K562 (cell line): ENCODE data around the gene RFNG. TPM values are rescaled to one million over a fixed set of nuclear protein-coding genes. Genes with fewer than 3 reads are reported as not detected.

Experiments used
- ATAC-seq: fragments of 200-7000 bp; cut with Tn5 transposase; 3 replicates; pipeline ENCODE4 v1.9.1; 2020; ENCODE audit warnings: moderate library complexity
- BruUV-seq: library from RNA; stranded (reverse); fragments of 400-500 nt; replicated peaks from 2 replicates; lab custom pipeline; 2021; lab: Mats Ljungman, UMichigan
- CTCF ChIA-PET: fragments of 300-600 bp; formaldehyde crosslinking; extraction: SDS; loops from one replicate; lab custom pipeline; 2021; ENCODE audit warnings: low intra/inter-chr PET ratio; lab: Yijun Ruan, JAX
- POLR2A ChIA-PET: fragments of 300-600, 350-650 bp; sonication (Branson Sonifier 250); formaldehyde crosslinking; extraction: SDS; loops from one replicate; lab custom pipeline; 2021; ENCODE audit warnings: antibody characterized with exemption, inconsistent platforms; lab: Yijun Ruan, JAX
- DNase-seq, 4 experiments: peaks; one replicate each; pipeline versions ENCODE4 v3.0.0 to v3.0.0-alpha.2; 2011 to 2018; ENCODE audit warnings: low spot score in 3 of 4, mixed read lengths in 3 of 4; ENCODE audit errors: extremely low read depth in 1 of 4
- FAIRE-seq: peaks from 2 replicates; lab custom pipeline; 2011; peaks lifted over from hg19 to GRCh38; lab: Jason Lieb, UNC
- H2AFZ ChIP-seq: 2 replicates; pipeline ENCODE4 v1.6.0; 2011; ENCODE audit warnings: low read depth, low read length, control low read depth, inconsistent platforms
- H3K27ac ChIP-seq: fragments of 200-600 bp; 3 replicates; pipeline ENCODE4 v1.8.0; 2011; ENCODE audit warnings: low read depth, mild to moderate bottlenecking, control low read depth, inconsistent platforms, low read length, moderate library complexity, mixed read lengths; ENCODE audit errors: extremely low read depth
- H3K27me3 ChIP-seq, 2 experiments: fragments of 300-600 bp in 1 of 2; 2 replicates in 1 of 2; 3 replicates in 1 of 2; pipeline versions ENCODE4 v1.6.0 to v1.8.0; 2011; ENCODE audit warnings: inconsistent platforms in 2 of 2, low read length in 2 of 2, mild to moderate bottlenecking in 1 of 2, mixed read lengths in 1 of 2, moderate library complexity in 1 of 2; ENCODE audit not compliant: control insufficient read depth in 2 of 2, insufficient read depth in 2 of 2
- H3K36me3 ChIP-seq: fragments of 300-600 bp; 3 replicates; pipeline ENCODE4 v1.8.0; 2011; ENCODE audit warnings: mild to moderate bottlenecking, low read length, inconsistent platforms; ENCODE audit not compliant: control insufficient read depth, insufficient read depth
- H3K4me1 ChIP-seq, 2 experiments: fragments of 200-600 bp in 1 of 2; replicated peaks in 1 of 2; 2 replicates in 1 of 2; 3 replicates in 1 of 2; pipeline versions ENCODE4 v1.5.1 to v1.8.0; 2011; ENCODE audit warnings: inconsistent platforms in 2 of 2, low read length in 2 of 2, mild to moderate bottlenecking in 1 of 2, mixed read lengths in 1 of 2, moderate library complexity in 1 of 2; ENCODE audit not compliant: control insufficient read depth in 2 of 2, insufficient read depth in 2 of 2
- H3K4me2 ChIP-seq: 2 replicates; pipeline ENCODE4 v1.6.1; 2011; ENCODE audit warnings: low read length, control low read depth, inconsistent platforms, mixed read lengths; ENCODE audit not compliant: insufficient read depth
- H3K4me3 ChIP-seq: fragments of 200-600 bp; sonication (generic), shearing (Covaris generic); 2 replicates; pipeline ENCODE4 v1.5.1; 2016; ENCODE audit warnings: control low read depth, inconsistent platforms
- H3K79me2 ChIP-seq: fragments of 200-600 bp; 3 replicates; pipeline ENCODE4 v1.8.0; 2011; ENCODE audit warnings: low read length, inconsistent platforms; ENCODE audit not compliant: control insufficient read depth, insufficient read depth
- H3K9ac ChIP-seq, 2 experiments: 2 replicates each; pipeline versions ENCODE4 v1.6.0 to v1.6.1; 2011; ENCODE audit warnings: low read depth in 2 of 2, low read length in 2 of 2, control low read depth in 1 of 2, inconsistent platforms in 1 of 2, mild to moderate bottlenecking in 1 of 2, mixed read lengths in 1 of 2; ENCODE audit not compliant: insufficient read depth in 1 of 2
- H3K9me1 ChIP-seq: one replicate; pipeline ENCODE4 v1.6.0; 2011; ENCODE audit warnings: inconsistent platforms, mild to moderate bottlenecking, low read length, moderate library complexity; ENCODE audit not compliant: control insufficient read depth, insufficient read depth
- H3K9me3 ChIP-seq: replicated peaks from 2 replicates; pipeline ENCODE4 v1.5.1; 2011; ENCODE audit warnings: low read depth, low read length, inconsistent platforms; ENCODE audit not compliant: control insufficient read depth, insufficient read depth
- H4K20me1 ChIP-seq: replicated peaks from 2 replicates; pipeline ENCODE4 v1.6.1; 2011; ENCODE audit warnings: low read length, inconsistent platforms, mixed read lengths; ENCODE audit not compliant: control insufficient read depth, insufficient read depth
- CREB1 ChIP-seq, 2 experiments: sonication (generic) in 1 of 2; formaldehyde crosslinking in 1 of 2; IDR thresholded peaks; 2 replicates each; pipeline versions ENCODE4 v1.6.1 to v1.8.0; 2012 to 2022; ENCODE audit warnings: inconsistent platforms in 1 of 2, mild to moderate bottlenecking in 1 of 2, missing genetic modification reagents in 1 of 2, moderate library complexity in 1 of 2
- CREM ChIP-seq: IDR thresholded peaks from 2 replicates; pipeline ENCODE4 v1.6.1; 2014; ENCODE audit warnings: antibody characterized with exemption, low read depth
- CXXC5 ChIP-seq: fragments of 250-450 bp; sonication (Bioruptor Pico); IDR thresholded peaks from 2 replicates; pipeline ENCODE4 v1.8.0; 2022; ENCODE audit warnings: inconsistent platforms, mild to moderate bottlenecking, moderate library complexity
- ETV5 ChIP-seq: sonication (generic); formaldehyde crosslinking; IDR thresholded peaks from 2 replicates; pipeline ENCODE4 v1.4.0; 2020; ENCODE audit warnings: low read depth, mild to moderate bottlenecking, missing genetic modification reagents
- HMG20B ChIP-seq: fragments of 250-450 bp; sonication (Bioruptor Pico); IDR thresholded peaks from 2 replicates; pipeline ENCODE4 v1.5.0; 2021; ENCODE audit warnings: mild to moderate bottlenecking
- KHSRP ChIP-seq: fragments of 450-650 bp; IDR thresholded peaks from 2 replicates; pipeline ENCODE4 v1.6.1; 2017
- KLF16 ChIP-seq: IDR thresholded peaks from 2 replicates; pipeline ENCODE4 v1.6.1; 2016; ENCODE audit warnings: antibody characterized with exemption
- MAFF ChIP-seq: IDR thresholded peaks from 2 replicates; pipeline ENCODE4 v1.6.1; 2012; ENCODE audit warnings: low read length, improper control_type of control experiment
- MIER1 ChIP-seq: fragments of 450-650 bp; IDR thresholded peaks from 2 replicates; pipeline ENCODE4 v1.6.1; 2016; ENCODE audit warnings: antibody characterized with exemption, mild to moderate bottlenecking, low read depth
- NFYB ChIP-seq: IDR thresholded peaks from 2 replicates; pipeline ENCODE4 v1.6.1; 2011; ENCODE audit warnings: mild to moderate bottlenecking, moderate library complexity; ENCODE audit not compliant: insufficient read length; ENCODE audit errors: extremely low read depth
- POLR2G ChIP-seq: fragments of 200-400 bp; formaldehyde crosslinking; IDR thresholded peaks from 2 replicates; pipeline ENCODE4 v1.6.1; 2017; ENCODE audit warnings: low read depth, mild to moderate bottlenecking, antibody characterized with exemption, low read length, moderate library complexity
- RBFOX2 ChIP-seq: fragments of 200-400 bp; formaldehyde crosslinking; IDR thresholded peaks from 2 replicates; pipeline ENCODE4 v1.6.1; 2017; ENCODE audit warnings: low read depth, mild to moderate bottlenecking, low read length, moderate library complexity
- STAG1 ChIP-seq: sonication (generic); formaldehyde crosslinking; IDR thresholded peaks from 2 replicates; pipeline ENCODE4 v1.5.0; 2020; ENCODE audit warnings: missing genetic modification reagents, borderline replicate concordance
- ZFX ChIP-seq: sonication (generic); formaldehyde crosslinking; IDR thresholded peaks from 2 replicates; pipeline ENCODE4 v1.8.0; 2022; ENCODE audit warnings: mild to moderate bottlenecking, missing genetic modification reagents, moderate library complexity
- WGBS: fragments of 100-300 bp; shearing (Covaris generic); methylation state at CpG from one replicate; pipeline ENCODE4 v1.1.6; 2016; ENCODE audit warnings: low coverage, mixed read lengths; ENCODE audit not compliant: insufficient coverage; ENCODE audit errors: missing lambda C conversion rate; 5-methylcytosine and 5-hydroxymethylcytosine counted together
- in situ Hi-C: fragments of 300-500 bp; cut with MboI; formaldehyde crosslinking; loops from 4 replicates; pipeline ENCODE4 v1.15.0; 2018; ENCODE audit warnings: inconsistent platforms, mixed read lengths
- intact Hi-C: fragments of 100-400 bp; cut with micrococcal nuclease; formaldehyde crosslinking; loops from 2 replicates; pipeline ENCODE4 v1.14.2; 2022
- polyA plus RNA-seq, 8 experiments: library from polyadenylated mRNA; depleted of rRNA in 4 of 8; stranded (reverse) in 5 of 8; unstranded in 3 of 8; fragments of >200 nt; fragmentation: Nextera tagmentation in 2 of 8; fragmentation: Illumina TruSeq in 1 of 8; extraction: Ambion mirVana in 2 of 8; extraction: Trizol in 1 of 8; gene quantifications; 2 replicates each; pipeline versions ENCODE4 v1.2.1 to v1.2.3, GENCODE V29; 2011 to 2014; ENCODE audit warnings: inconsistent platforms in 1 of 8, missing spikeins in 1 of 8
- total RNA-seq, 7 experiments: library from RNA; depleted of rRNA in 6 of 7; stranded (reverse); fragments of >200 nt in 6 of 7; fragmentation: Illumina TruSeq in 2 of 7; extraction: Trizol in 2 of 7; gene quantifications; 2 replicates each; pipeline versions ENCODE4 v1.2.1 to v1.2.3, GENCODE V29; 2011 to 2021; ENCODE audit warnings: low replicate concordance in 1 of 7
- TF ChIP-seq, protein P1 (sequence below): fragments of 150-350 bp; conservative IDR thresholded peaks from 2 replicates; pipeline ENCODE4 v1.6.1; 2014; ENCODE audit warnings: low read length
- TF ChIP-seq, protein P2 (sequence below), 2 experiments: fragments of 450-650 bp in 1 of 2; sonication (generic) in 1 of 2; formaldehyde crosslinking; conservative IDR thresholded peaks; 2 replicates each; pipeline versions ENCODE4 v1.4.0 to v1.8.1; 2020 to 2022; ENCODE audit warnings: mild to moderate bottlenecking in 1 of 2, missing genetic modification reagents in 1 of 2

RFNG gene
- total and polyA plus RNA-seq, 9 of the 15 experiments (the other 6 are each of a cell fraction or from before 2014, with no cell fraction given): 0.32 to 32.8 (median 9.5) TPM

- ChIA-PET CTCF (no interaction called here), POLR2A (interaction anchor here (0.7 to 1.7 kb wide), 4 partner anchors 8 to 27 kb away, joined by 3 to 11 read pairs (median 4); no protein-coding TSS in a partner anchor)
- ATAC-seq (no peak), FAIRE-seq (no peak), DNase-seq (no peak)
- Histone ChIP-seq H4K20me1 (peaks cover 11% of the 10 kb centered on the region; the same call in 1 of the 2 replicates), H3K9ac (peak overlapping the region in 1 of 2 experiments; percentile 97; a peak in 1 of 4 replicates), H2AFZ (no peak overlapping the region), H3K4me2 (no peak overlapping the region), H3K4me3 (no peak overlapping the region), H3K27me3 (no peaks in the 10 kb centered on the region), H3K9me3 (no peaks in the 10 kb centered on the region), H3K9me1 (no peaks in the 10 kb centered on the region), H3K4me1 (peaks cover 6 to 90% of the 10 kb centered on the region in 2 experiments; a peak in 3 of 5 replicates), H3K79me2 (peaks cover 28% of the 10 kb centered on the region), H3K27ac (no peak overlapping the region), H3K36me3 (peaks cover 78% of the 10 kb centered on the region; the same call in 2 of the 3 replicates)
- 91% methylated on average over 29 of the region's 38 CpGs for WGBS
- TF ChIP-seq POLR2G: peak; percentile 37; the same call in 1 of the 2 replicates
- peak; percentile 78 for TF ChIP-seq CREM
- TF ChIP-seq, protein P1, sequence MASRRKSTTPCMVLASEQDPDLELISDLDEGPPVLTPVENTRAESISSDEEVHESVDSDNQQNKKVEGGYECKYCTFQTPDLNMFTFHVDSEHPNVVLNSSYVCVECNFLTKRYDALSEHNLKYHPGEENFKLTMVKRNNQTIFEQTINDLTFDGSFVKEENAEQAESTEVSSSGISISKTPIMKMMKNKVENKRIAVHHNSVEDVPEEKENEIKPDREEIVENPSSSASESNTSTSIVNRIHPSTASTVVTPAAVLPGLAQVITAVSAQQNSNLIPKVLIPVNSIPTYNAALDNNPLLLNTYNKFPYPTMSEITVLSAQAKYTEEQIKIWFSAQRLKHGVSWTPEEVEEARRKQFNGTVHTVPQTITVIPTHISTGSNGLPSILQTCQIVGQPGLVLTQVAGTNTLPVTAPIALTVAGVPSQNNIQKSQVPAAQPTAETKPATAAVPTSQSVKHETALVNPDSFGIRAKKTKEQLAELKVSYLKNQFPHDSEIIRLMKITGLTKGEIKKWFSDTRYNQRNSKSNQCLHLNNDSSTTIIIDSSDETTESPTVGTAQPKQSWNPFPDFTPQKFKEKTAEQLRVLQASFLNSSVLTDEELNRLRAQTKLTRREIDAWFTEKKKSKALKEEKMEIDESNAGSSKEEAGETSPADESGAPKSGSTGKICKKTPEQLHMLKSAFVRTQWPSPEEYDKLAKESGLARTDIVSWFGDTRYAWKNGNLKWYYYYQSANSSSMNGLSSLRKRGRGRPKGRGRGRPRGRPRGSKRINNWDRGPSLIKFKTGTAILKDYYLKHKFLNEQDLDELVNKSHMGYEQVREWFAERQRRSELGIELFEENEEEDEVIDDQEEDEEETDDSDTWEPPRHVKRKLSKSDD: no peak
- TF ChIP-seq MAFF: no peak
- no peak for TF ChIP-seq ZFX (CRISPR knock-in tag)
- TF ChIP-seq MIER1: no peak
- no peak for TF ChIP-seq NFYB
- TF ChIP-seq RBFOX2: 0 out of 2 replicates have a peak, but pooled peaks have one; percentile 22
- TF ChIP-seq KHSRP: no peak
- TF ChIP-seq KLF16: no peak
- no peak for TF ChIP-seq CXXC5 (CRISPR knock-in tag)
- TF ChIP-seq HMG20B (CRISPR knock-in tag): no peak
- TF ChIP-seq CREB1 (IDR thresholded peaks at IDR 0.05): peak; percentile 73
- TF ChIP-seq CREB1 (CRISPR knock-in tag; IDR thresholded peaks at IDR 0.05): no peak
- TF ChIP-seq, protein P2, sequence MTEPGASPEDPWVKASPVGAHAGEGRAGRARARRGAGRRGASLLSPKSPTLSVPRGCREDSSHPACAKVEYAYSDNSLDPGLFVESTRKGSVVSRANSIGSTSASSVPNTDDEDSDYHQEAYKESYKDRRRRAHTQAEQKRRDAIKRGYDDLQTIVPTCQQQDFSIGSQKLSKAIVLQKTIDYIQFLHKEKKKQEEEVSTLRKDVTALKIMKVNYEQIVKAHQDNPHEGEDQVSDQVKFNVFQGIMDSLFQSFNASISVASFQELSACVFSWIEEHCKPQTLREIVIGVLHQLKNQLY (CRISPR knock-in tag; conservative IDR thresholded peaks at IDR 0.05): no peak
- no peak for TF ChIP-seq STAG1 (CRISPR knock-in tag)
- TF ChIP-seq ETV5 (CRISPR knock-in tag): no peak
- TSS peak; percentile 27 for BruUV-seq
- intact Hi-C loops: no loop called here
- in situ Hi-C loops: no loop called here
These were observed 2.9 kb upstream of the RFNG start for GRCh38 chr17:82054351-82055022.
